Lower lobe of right lung (tissue), 2 donors: ENCODE measurements around the gene SATL1. TPM values are rescaled to one million over a fixed set of nuclear protein-coding genes. Genes with fewer than 3 reads are reported as not detected.

ENCODE experiments used
- ATAC-seq, 2 donors: fragments of 200-7000 bp; cut with Tn5 transposase; one replicate each; pipeline ENCODE4 v1.9.1; 2020 to 2022; ENCODE audit warnings: mild to moderate bottlenecking in 2 of 2, moderate library complexity in 2 of 2
- DNase-seq: peaks from one replicate; pipeline ENCODE4 v3.0.0-alpha.2; 2020
- H3K27ac ChIP-seq: fragments of 200-600 bp; one replicate; pipeline ENCODE4 v1.8.0; 2022
- H3K27me3 ChIP-seq: fragments of 200-600 bp; one replicate; pipeline ENCODE4 v1.8.0; 2022; ENCODE audit warnings: low read depth
- H3K36me3 ChIP-seq: fragments of 200-600 bp; one replicate; pipeline ENCODE4 v1.8.0; 2022; ENCODE audit warnings: mild to moderate bottlenecking
- H3K4me1 ChIP-seq: fragments of 200-600 bp; one replicate; pipeline ENCODE4 v1.8.0; 2022
- H3K4me3 ChIP-seq: fragments of 200-600 bp; one replicate; pipeline ENCODE4 v1.8.0; 2022; ENCODE audit warnings: mild to moderate bottlenecking
- H3K9me3 ChIP-seq: fragments of 200-600 bp; one replicate; pipeline ENCODE4 v1.8.0; 2022
- CTCF ChIP-seq: fragments of 200-600 bp; IDR thresholded peaks from one replicate; pipeline ENCODE4 v1.8.0; 2022; ENCODE audit warnings: antibody characterized with exemption, mild to moderate bottlenecking
- intact Hi-C: fragments of 100-400 bp; cut with DNase I; formaldehyde crosslinking; loops from one replicate; pipeline ENCODE4 v1.11.0; 2022
- total RNA-seq: library from RNA; stranded (reverse); fragmentation: NEBNext Ultra II Directional; extraction: Animal tissue kit (Norgen Biotek cat#: 25700); gene quantifications from one replicate; pipeline ENCODE4 v1.2.1, GENCODE V29; 2021
- donor health status: DM: no; HTN: yes; CAD: no; lungs with severe emphysema.

SATL1 gene
- total RNA-seq, 1 donor from 2014 or later: not detected

- H3K4me3 ChIP-seq: no peak overlapping the region
- no peak for ATAC-seq
- H3K36me3 ChIP-seq: no peaks in the 10 kb centered on the region
- H3K4me1 ChIP-seq: no peaks in the 10 kb centered on the region
- no peak for DNase-seq
- no peak for TF ChIP-seq CTCF
- intact Hi-C loops: no loop called here
- no peaks in the 10 kb centered on the region for H3K27me3 ChIP-seq
- no peaks in the 10 kb centered on the region for H3K9me3 ChIP-seq
- H3K27ac ChIP-seq: no peak overlapping the region
These were observed 190.8 kb downstream of the SATL1 start for GRCh38 chrX:85052636-85053343.

- no peak for TF ChIP-seq CTCF
- ATAC-seq (no peak), DNase-seq (no peak)
- Histone ChIP-seq H3K9me3 (no peaks in the 10 kb centered on the region), H3K27ac (no peak overlapping the region), H3K27me3 (no peaks in the 10 kb centered on the region), H3K4me3 (no peak overlapping the region), H3K4me1 (no peaks in the 10 kb centered on the region), H3K36me3 (no peaks in the 10 kb centered on the region)
- intact Hi-C loops: no loop called here
These were observed 191.4 kb downstream of the SATL1 start for GRCh38 chrX:85052205-85052604.

- no peaks in the 10 kb centered on the region for H3K4me1 ChIP-seq
- H3K4me3 ChIP-seq: no peak overlapping the region
- intact Hi-C loops: no loop called here
- no peak for ATAC-seq
- no peak for TF ChIP-seq CTCF
- no peak for DNase-seq
- H3K9me3 ChIP-seq: no peaks in the 10 kb centered on the region
- H3K27me3 ChIP-seq: no peaks in the 10 kb centered on the region
- H3K36me3 ChIP-seq: no peaks in the 10 kb centered on the region
- H3K27ac ChIP-seq: no peak overlapping the region
These were observed 192.0 kb downstream of the SATL1 start for GRCh38 chrX:85051627-85052026.

Other genes with a start within 250 kb of the SATL1 start
- 19.8 TPM for gene APOOL, start 239.9 kb downstream of the SATL1 start, total RNA-seq
- gene ZNF711, start 212 bp upstream of the SATL1 start, total RNA-seq: 1.2 TPM
- gene POF1B, start 135.9 kb upstream of the SATL1 start, total RNA-seq: 2.5 TPM